Kidney (tissue), 14 donors: ENCODE data around the gene RGS17. TPM values are rescaled to one million over a fixed set of nuclear protein-coding genes. Genes with fewer than 3 reads are reported as not detected.

ENCODE experiments used
- DNase-seq, 5 donors: peaks; one replicate each; pipeline ENCODE4 v3.0.0-alpha.2; 2013 to 2020
- FAIRE-seq: peaks from 2 replicates; lab custom pipeline; 2012; peaks lifted over from hg19 to GRCh38; lab: Jason Lieb, UNC
- H3K27ac ChIP-seq, 2 donors: one replicate each; pipeline ENCODE4 v1.7.0; 2013; ENCODE audit warnings: low read depth in 2 of 2, low read length in 2 of 2, inconsistent platforms in 1 of 2
- H3K27me3 ChIP-seq: one replicate; pipeline ENCODE4 v1.7.1; 2013; ENCODE audit warnings: low read length, inconsistent platforms; ENCODE audit not compliant: control insufficient read depth, insufficient read depth
- H3K36me3 ChIP-seq, 3 donors: one replicate each; pipeline versions ENCODE4 v1.7.0 to v1.7.1; 2013; ENCODE audit warnings: low read length in 3 of 3, control low read depth in 1 of 3, inconsistent platforms in 1 of 3; ENCODE audit not compliant: insufficient read depth in 3 of 3, control insufficient read depth in 2 of 3
- H3K4me1 ChIP-seq, 3 donors: one replicate each; pipeline versions ENCODE4 v1.7.0 to v1.7.1; 2013; ENCODE audit warnings: low read length in 3 of 3, inconsistent platforms in 1 of 3, low read depth in 1 of 3; ENCODE audit not compliant: control insufficient read depth in 2 of 3, insufficient read depth in 2 of 3
- H3K4me3 ChIP-seq, 3 donors: one replicate each; pipeline versions ENCODE4 v1.7.0 to v1.8.1; 2013; ENCODE audit warnings: low read length in 3 of 3, control low read depth in 1 of 3, inconsistent platforms in 1 of 3
- H3K9ac ChIP-seq, 3 donors: one replicate each; pipeline versions ENCODE4 v1.7.0 to v1.7.1; 2013; ENCODE audit warnings: low read length in 3 of 3, control low read depth in 1 of 3, inconsistent platforms in 1 of 3
- H3K9me3 ChIP-seq, 3 donors: one replicate each; pipeline versions ENCODE4 v1.7.0 to v1.7.1; 2013; ENCODE audit warnings: low read length in 3 of 3, control low read depth in 1 of 3, inconsistent platforms in 1 of 3; ENCODE audit not compliant: control insufficient read depth in 2 of 3, insufficient read depth in 1 of 3
- intact Hi-C: fragments of 100-400 bp; cut with DNase I; formaldehyde crosslinking; loops from one replicate; pipeline ENCODE4 v1.11.1; 2022
- polyA plus RNA-seq: library from polyadenylated mRNA; stranded (reverse); fragments of 350-450 nt; fragmentation: Illumina TruSeq; extraction: RNeasy Lipid Tissue Mini Kit (QIAGEN cat#74804); gene quantifications from one replicate; pipeline ENCODE4 v1.2.3, GENCODE V29; 2014; ENCODE audit warnings: low read depth, low replicate concordance; ENCODE audit not compliant: insufficient read depth
- total RNA-seq: library from RNA; stranded (reverse); fragmentation: NEBNext Ultra II Directional; extraction: Animal tissue kit (Norgen Biotek cat#: 25700); gene quantifications from one replicate; pipeline ENCODE4 v1.2.1, GENCODE V29; 2021
- TF ChIP-seq, protein P1 (sequence below): IDR thresholded peaks from 3 replicates; pipeline ENCODE4 v1.5.1; 2012; ENCODE audit warnings: mild to moderate bottlenecking, moderate library complexity, borderline replicate concordance; ENCODE audit not compliant: insufficient read depth; ENCODE audit errors: extremely low read depth
- donor health status: control.
- donor health status: control.
- donor health status: control.
- donor health status: control.
- donor health status: control.
- donor health status: DM: yes; HTN: yes; CAD: no.
- donor health status: Normal renal cell carcinoma (clear cell type).

Gene RGS17
- total and polyA plus RNA-seq, 2 donors from 2014 or later, result 0.28 TPM; not detected in 1

DNA sequence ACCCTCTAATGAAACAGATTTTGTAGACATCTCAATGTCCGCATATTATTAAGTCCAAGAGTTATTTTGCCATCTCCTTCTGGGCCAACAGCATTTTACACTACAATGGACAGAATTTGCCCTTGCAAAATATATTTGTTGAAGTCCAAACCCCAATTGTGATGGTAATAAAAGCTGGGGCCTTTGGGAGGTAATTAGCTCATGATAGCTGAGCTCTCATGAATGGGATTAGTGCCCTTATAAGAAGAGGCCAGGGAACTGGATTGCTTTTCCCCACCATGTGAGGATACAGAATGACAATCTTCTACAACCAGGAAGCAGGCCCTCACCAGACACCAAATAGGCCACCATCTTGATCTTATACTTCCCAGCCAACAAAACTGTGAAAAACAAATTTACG, 83.7 kb downstream of the RGS17 start:
- TF ChIP-seq, protein P1, sequence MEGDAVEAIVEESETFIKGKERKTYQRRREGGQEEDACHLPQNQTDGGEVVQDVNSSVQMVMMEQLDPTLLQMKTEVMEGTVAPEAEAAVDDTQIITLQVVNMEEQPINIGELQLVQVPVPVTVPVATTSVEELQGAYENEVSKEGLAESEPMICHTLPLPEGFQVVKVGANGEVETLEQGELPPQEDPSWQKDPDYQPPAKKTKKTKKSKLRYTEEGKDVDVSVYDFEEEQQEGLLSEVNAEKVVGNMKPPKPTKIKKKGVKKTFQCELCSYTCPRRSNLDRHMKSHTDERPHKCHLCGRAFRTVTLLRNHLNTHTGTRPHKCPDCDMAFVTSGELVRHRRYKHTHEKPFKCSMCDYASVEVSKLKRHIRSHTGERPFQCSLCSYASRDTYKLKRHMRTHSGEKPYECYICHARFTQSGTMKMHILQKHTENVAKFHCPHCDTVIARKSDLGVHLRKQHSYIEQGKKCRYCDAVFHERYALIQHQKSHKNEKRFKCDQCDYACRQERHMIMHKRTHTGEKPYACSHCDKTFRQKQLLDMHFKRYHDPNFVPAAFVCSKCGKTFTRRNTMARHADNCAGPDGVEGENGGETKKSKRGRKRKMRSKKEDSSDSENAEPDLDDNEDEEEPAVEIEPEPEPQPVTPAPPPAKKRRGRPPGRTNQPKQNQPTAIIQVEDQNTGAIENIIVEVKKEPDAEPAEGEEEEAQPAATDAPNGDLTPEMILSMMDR, result no peak
- H3K9me3 ChIP-seq, result no peaks in the 10 kb centered on the region
- no peaks in the 10 kb centered on the region for H3K36me3 ChIP-seq
- no peak overlapping the region for H3K9ac ChIP-seq
- H3K4me1 ChIP-seq, result no peaks in the 10 kb centered on the region
- no peak for DNase-seq
- intact Hi-C loops, result no loop called here
- FAIRE-seq, result no peak
- no peaks in the 10 kb centered on the region for H3K27me3 ChIP-seq
- H3K4me3 ChIP-seq, result no peak overlapping the region
- no peak overlapping the region for H3K27ac ChIP-seq

DNA sequence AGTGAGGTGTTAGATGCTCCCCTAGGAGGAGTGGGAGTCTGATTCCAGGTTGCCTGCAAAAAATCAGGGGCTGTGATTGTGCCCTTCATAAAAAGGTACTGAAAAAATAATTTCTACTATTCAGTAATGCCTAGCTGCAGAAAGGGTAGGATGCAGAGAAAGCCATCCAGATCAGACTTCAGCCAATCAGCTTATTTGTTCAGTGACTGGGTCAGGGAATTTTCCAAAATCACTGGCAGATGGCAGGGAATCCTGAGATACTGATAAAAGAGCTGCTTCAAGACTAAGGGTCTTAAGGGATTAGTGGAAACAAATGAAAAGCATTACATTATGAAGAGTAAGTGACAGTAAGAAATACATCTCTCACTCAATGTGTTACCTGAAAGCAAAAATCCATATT, 85.8 kb downstream of the RGS17 start:
- DNase-seq, result no peak
- H3K9me3 ChIP-seq, result no peaks in the 10 kb centered on the region
- intact Hi-C loops, result no loop called here
- H3K27me3 ChIP-seq, result no peaks in the 10 kb centered on the region
- no peaks in the 10 kb centered on the region for H3K4me1 ChIP-seq
- H3K4me3 ChIP-seq, result no peak overlapping the region
- no peak overlapping the region for H3K9ac ChIP-seq
- TF ChIP-seq, protein P1, result no peak
- no peak overlapping the region for H3K27ac ChIP-seq
- FAIRE-seq, result no peak
- no peaks in the 10 kb centered on the region for H3K36me3 ChIP-seq

DNA sequence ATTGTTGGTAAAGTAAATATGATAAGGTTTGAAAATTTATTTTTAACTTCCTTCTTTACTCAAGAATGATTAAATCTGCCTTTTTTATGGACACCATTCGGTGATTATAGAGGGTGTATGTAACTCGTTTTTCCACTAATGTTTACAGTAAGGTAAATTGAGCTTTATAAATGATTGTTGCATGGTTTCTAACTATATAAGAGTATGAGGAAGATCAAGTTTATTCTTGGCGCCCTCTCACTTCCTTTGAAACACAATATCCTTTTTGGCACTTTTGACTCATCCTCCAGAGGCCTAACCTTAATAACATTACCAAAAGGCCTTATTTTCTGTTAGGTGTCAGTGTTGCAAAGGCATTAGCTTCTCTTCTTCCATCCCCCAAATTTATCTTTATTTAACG, 86.8 kb downstream of the RGS17 start:
- Histone ChIP-seq H3K9ac (no peak overlapping the region), H3K36me3 (no peaks in the 10 kb centered on the region), H3K27ac (no peak overlapping the region), H3K4me1 (no peaks in the 10 kb centered on the region), H3K4me3 (no peak overlapping the region), H3K27me3 (no peaks in the 10 kb centered on the region), H3K9me3 (no peaks in the 10 kb centered on the region)
- intact Hi-C loops, result no loop called here
- DNase-seq, result no peak
- no peak for FAIRE-seq
- TF ChIP-seq, protein P1, result no peak

DNA sequence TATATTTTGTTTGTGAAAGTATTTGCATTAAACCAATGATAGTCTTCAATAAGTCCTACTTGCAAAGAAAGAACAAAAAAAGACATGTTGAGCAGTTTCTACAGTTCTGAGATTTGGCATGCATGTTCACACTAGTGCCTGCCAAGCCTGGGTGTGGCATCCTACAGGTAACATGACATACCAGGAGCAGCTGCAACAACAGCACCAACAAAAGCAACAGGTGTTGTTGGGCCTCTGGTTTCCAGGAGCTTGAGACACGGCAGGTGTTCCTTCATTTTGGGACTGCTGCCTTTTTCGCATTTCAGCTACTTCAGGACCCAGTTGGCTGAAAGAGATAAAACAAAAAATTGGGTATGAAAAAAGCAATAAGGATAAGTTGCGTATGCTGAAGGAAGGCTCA, 87.4 kb downstream of the RGS17 start:
- Histone ChIP-seq H3K4me1 (no peaks in the 10 kb centered on the region), H3K36me3 (no peaks in the 10 kb centered on the region), H3K9me3 (no peaks in the 10 kb centered on the region), H3K27me3 (no peaks in the 10 kb centered on the region), H3K4me3 (no peak overlapping the region), H3K27ac (no peak overlapping the region), H3K9ac (no peak overlapping the region)
- TF ChIP-seq, protein P1, result no peak
- intact Hi-C loops, result no loop called here
- FAIRE-seq (no peak), DNase-seq (no peak)
